ENCODE data around the gene LPAR3.

The LPAR3 gene

GRCh38 chr1:84856726-84857270 is 36.2 kb downstream of the LPAR3 start:
- peak; percentile 88 for DNase-seq (ENCODE audit: low spot score)

DNA sequence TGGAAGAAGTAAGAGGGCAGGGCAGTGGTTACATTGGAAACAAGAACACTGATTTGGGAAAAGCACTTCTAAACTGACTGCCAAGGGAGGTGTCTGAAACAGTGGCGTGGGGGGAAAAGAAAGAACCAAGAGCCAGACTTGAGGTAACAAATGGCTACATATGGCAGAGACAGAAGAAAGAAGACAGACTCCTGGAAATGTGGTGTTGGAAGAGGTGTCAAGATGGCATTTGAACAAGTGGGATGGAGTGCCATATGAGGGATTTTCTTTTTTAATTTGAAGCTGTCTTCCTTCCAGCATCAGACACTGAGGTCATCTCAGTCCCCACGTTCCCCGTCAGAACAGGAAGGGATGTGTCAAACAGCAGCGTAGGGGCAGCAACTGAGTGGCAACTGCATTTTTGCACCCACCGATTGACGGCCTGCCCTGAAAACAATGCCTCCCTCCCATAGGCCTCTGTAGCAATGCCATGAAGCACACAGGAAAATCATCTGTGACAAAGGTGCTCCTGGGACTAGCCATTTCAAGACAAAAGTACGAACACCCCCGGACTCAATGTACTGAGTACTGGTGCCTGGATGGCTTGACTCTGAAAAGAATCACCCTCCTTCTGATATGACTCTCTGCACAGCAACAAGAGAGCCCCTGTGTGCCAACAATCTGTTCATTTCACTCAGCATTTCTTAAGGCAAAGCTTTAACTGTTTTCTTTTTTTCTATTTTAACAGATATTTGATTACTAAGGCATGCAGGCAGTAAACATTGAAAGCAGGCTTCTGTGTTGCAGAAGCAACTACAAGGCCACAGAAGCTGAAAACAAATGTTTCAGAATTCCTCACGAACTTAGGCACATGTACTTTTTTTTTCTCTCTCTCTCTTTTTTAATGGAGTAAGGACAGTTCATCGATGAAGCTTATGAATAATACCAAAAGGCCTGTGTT is 37.0 kb downstream of the LPAR3 start:
- DNase-seq (ENCODE audit: low spot score): peak; percentile 20

- DNase-seq (ENCODE audit: low spot score): no peak
Measured at GRCh38 chr1:84855168-84855567, 37.8 kb downstream of the LPAR3 start.

DNA sequence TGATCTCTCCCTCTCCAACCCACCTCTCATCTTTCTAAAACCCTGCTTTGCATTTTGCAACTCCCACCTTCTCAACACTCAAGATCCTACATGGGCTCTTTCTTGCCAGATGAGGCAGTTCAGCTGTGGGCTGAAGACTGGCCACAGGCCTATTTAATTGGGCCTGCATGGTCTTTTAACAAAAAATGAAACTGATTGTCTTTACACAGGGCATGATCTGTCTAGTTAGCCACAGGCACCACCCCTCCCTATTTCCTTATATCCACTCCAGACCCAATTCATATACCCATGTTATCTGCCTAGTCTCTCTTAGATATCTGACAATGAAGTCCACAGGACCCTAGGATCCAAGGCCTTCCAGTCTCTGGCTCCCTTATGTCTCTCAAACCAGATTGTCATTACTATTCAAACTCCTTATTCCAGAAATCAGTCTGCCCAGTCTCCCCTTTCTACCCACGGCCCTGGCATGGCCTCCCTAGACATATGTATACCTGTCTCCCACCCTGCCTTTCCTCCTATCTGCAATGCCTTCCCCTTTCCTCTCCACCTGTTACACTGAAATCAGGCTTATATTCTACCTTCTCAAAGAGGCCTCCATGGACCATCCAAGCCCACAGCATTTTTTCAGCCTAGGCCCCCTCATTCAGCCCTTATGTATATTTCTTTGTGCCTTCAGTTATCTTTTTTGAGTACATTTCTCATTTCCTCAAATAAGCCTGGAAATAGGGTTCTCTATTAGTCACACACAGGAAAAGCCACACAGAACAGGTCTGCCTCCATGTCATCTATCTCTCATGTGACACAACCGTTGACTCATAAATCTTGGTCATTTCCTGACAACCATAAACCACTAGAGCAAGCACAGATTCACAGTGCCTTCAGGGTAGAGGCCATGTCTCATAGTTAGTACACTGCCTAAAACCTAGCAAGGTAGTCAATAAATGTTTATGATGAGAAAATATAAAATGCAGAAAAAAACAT is 39.0 kb downstream of the LPAR3 start:
- DNase-seq (ENCODE audit: low spot score): no peak

DNA sequence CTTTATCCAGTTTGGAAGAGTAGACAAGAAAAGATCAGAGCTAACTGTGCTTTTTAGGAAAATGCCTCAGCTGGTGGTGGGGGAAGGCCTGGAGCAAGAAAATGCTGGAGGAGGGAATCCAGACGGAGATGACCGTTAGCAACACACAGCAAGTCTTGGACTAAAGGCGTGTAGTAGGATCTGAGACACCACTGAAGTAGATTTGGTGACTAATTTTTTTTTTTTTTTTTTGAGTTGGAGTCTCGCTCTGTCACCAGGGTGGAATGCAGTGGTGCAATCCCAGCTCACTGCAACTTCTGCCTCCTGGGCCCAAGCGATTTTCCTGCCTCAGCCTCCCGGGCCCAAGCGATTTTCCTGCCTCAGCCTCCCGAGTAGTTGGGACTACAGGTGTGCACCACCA is 41.2 kb downstream of the LPAR3 start:
- no peak for DNase-seq (ENCODE audit: low spot score)

GRCh38 chr1:84849357-84849975 is 43.5 kb downstream of the LPAR3 start:
- DNase-seq (ENCODE audit: low spot score): no peak

- DNase-seq (ENCODE audit: low spot score): peak; percentile 53
Measured at GRCh38 chr1:84847253-84848250, 45.5 kb downstream of the LPAR3 start.

DNA sequence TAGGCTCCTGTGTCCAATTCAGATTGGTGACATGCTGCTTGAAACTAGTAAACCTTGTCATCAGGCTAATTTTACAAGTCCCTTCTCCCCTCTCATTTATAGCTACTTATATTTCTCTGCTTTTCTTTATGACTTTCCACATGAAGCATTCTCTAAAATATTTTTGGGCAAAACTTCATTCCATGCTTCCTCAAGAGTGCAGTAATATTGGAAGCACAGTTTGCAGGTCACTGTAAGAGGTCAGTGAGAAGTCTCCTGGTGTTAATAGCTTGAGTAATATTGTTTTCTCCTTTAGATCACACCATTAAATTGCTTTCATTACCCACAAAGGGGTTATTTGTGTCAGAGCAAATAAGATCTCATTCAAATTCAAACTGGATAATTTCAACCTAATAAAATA is 46.6 kb downstream of the LPAR3 start:
- no peak for DNase-seq (ENCODE audit: low spot score)

- no peak for DNase-seq (ENCODE audit: low spot score)
Measured at GRCh38 chr1:84845357-84845756, 47.6 kb downstream of the LPAR3 start.

DNA sequence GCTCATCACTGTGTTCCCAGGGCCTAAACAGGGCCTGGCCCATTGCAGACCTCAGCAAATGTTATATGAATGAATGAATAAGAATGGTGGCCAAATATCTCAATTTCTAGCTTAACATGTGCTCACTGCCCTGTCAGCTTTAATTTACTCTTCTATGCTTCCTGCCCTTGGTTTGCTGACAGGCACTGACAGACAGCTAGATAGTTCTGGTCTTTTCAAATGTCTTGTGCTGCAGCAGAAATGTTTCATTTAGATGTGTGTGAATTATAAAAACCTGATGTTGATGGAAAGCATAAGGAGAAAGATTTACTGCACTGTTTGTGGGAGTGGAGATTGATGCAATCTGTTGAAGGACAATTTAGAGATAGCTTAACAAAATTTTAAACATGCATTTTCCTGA is 48.9 kb downstream of the LPAR3 start:
- DNase-seq (ENCODE audit: low spot score): no peak

DNA sequence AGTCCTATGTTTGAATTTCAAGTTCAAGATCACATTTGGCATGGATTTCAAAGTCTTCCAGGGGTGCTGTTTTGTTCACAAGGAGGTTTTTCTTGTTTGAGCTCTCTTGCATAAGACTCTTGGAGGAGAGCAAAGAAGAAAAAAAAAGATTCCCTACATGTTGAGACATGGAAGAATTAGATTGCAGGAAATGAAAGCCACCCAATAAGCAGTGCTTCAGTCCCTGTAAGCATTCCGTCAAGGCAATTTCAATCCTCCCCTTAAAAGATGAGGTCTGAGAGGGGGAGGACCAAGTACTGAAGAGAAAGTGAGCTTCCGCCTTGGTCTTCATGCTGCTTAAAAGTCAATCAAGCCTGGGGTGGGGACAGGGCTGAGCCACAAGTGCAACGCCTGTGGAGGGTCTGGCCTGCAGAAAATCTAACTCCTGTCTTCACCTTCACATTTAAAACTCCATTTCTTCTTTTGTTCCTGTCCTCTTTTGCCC is 50.2 kb downstream of the LPAR3 start:
- DNase-seq (ENCODE audit: low spot score): no peak

- no peak for DNase-seq (ENCODE audit: low spot score)
Measured at GRCh38 chr1:84841971-84842370, 51.0 kb downstream of the LPAR3 start.

GRCh38 chr1:84840346-84840745 is 52.7 kb downstream of the LPAR3 start:
- no peak for DNase-seq (ENCODE audit: low spot score)

DNA sequence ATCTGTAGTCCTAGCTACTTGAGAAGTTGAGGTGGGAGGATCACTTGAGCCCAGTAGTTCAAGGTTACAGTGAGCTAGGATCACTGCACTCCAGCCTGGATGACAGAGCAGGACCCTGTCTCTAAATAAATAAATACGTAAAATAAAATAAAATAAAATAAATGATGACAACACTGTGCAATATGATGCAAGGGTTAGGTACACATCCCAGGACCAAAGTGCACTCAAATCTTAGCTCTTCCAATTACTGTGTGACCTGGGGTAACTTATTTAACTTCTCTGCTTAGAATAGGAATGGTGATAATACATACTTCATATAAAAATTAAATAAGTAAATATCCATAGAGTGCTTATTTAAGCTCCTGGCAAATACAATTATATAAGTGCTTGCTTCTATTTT is 53.5 kb downstream of the LPAR3 start:
- no peak for DNase-seq (ENCODE audit: low spot score)

DNA sequence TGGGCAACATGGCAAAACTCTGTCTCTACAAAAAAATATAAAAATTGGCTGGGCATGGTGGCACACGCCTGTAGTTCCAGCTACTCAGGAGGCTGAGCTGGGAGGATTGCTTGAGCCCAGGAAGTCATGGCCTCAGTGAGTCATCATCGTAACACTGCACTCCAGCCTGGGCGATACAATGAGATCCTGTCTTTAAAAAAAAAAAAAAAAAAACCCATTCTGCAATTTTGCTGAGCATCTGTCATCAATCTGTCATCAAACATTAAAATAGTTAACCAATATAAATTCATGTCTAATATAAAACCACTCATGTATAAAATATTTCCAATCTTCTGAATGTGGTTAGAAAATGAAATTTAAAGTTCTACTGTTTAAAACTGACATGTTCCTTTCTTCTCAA is 56.9 kb downstream of the LPAR3 start:
- no peak for DNase-seq (ENCODE audit: low spot score)

DNA sequence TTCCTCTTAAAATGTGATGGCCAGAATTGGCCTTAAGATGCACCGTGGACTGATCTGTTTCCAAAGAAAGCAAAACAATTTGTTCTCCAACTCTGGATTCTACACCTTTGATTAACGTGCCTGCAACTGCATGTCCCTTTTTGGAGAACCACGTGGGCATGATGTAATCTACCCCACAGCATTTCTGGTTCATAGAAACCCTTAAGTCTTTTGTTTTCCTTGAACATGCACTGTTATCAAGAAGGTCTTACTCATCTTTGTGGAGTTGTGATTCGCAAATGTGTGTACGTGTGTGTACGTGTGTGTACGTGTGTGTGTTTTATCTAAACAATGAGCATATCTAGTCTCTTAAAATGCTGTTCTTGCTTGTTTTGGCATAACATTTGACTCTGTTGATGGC is 57.8 kb downstream of the LPAR3 start:
- DNase-seq (ENCODE audit: low spot score): no peak

- no peak for DNase-seq (ENCODE audit: low spot score)
Measured at GRCh38 chr1:84834419-84835064, 58.5 kb downstream of the LPAR3 start.

DNA sequence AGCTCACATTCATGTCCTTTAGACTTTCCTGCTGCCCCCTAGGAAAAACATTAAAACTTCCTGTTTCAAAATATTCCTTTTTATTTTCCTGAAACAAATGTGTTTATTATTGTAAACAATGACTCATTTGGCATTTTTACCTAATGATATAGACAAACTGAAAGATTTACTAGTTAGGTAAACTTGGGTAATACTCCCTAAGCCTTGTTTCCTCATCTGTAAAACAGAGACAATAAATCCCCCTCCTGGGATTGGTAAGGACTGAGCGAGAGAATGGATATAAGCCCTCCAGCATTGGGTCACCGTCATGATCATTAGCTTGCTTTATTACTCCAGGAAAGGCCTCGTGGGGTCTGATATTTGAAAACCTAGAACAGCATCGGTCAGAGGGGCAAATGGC is 59.8 kb downstream of the LPAR3 start:
- no peak for DNase-seq (ENCODE audit: low spot score)

DNA sequence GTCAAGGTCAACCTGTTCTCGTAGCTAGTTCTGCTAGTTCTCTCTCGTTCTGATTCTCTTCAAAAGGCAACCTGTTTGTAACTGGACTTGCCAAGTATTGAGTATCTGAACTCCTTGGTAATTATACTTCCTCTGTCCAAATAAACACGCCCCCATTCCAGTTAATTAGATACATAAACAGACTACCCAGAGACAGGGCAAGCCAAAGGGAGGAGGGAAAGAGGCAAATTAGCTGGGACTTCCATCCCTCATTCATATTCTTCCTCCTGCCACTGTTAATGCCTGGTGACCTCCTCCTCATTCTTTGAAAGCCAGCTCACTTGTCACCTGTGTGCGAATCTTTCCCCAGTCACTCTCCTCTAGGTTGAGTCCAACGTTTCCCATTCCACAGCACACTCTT is 62.9 kb downstream of the LPAR3 start:
- no peak for DNase-seq (ENCODE audit: low spot score)

DNA sequence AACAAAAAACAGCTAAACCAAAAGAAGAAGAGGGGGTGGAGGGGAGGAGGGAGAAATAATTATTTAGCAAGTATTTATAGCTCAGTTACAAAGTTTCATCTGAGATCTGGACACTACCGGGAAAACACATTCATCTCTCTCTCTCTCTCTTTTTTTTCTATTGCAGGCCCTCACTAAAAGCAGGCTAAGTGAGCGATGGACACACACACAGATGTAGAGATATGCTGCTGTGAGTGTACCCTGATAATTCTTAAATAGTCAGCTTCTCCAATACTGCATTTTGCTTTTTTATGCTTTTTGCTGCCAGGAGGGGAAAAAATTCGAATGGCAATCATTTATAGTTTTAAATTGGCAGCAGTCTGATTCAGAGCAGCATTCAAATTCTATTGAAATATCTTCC is 65.0 kb downstream of the LPAR3 start:
- DNase-seq (ENCODE audit: low spot score): no peak
